Tibial artery (tissue), 4 donors: ENCODE data around the gene TYW1.
"Not testable (repeated sequence)": the region's sequence is repeated elsewhere in the genome, so short reads cannot be mapped to it uniquely, and the experiment has no call there.

Source experiments
- DNase-seq, 2 donors: peaks; one replicate each; pipeline ENCODE4 v3.0.0-alpha.2; 2019
- H3K27ac ChIP-seq, 2 donors: fragments of 200-600 bp; sonication (generic) in 1 of 2; 1 replicate in 1 of 2; 2 replicates in 1 of 2; pipeline ENCODE4 v1.5.1; 2018 to 2019; ENCODE audit warnings: mild to moderate bottlenecking in 1 of 2
- H3K27me3 ChIP-seq, 2 donors: fragments of 200-600 bp; sonication (generic) in 1 of 2; one replicate each; pipeline versions ENCODE4 v1.5.1 to v1.6.0; 2016 to 2019
- H3K36me3 ChIP-seq, 3 donors: fragments of 200-600 bp; sonication (generic) in 2 of 3; one replicate each; pipeline ENCODE4 v1.5.1; 2016 to 2019; ENCODE audit warnings: mild to moderate bottlenecking in 2 of 3
- H3K4me1 ChIP-seq, 4 donors: fragments of 200-600 bp; sonication (generic) in 2 of 4; 1 replicate in 3 of 4; 2 replicates in 1 of 4; pipeline ENCODE4 v1.5.1; 2016 to 2019
- H3K4me3 ChIP-seq, 2 donors: fragments of 200-600 bp; sonication (generic) in 1 of 2; 1 replicate in 1 of 2; 2 replicates in 1 of 2; pipeline ENCODE4 v1.5.1; 2018 to 2019; ENCODE audit warnings: mild to moderate bottlenecking in 2 of 2
- H3K9me3 ChIP-seq, 3 donors: fragments of 200-600 bp; sonication (generic) in 1 of 3; one replicate each; pipeline ENCODE4 v1.5.1; 2016 to 2019
- intact Hi-C: fragments of 100-400 bp; cut with DNase I; formaldehyde crosslinking; loops from one replicate; pipeline ENCODE4 v1.15.0; 2023; ENCODE audit warnings: low total_unique reads
- TF ChIP-seq, protein P1 (sequence below), 2 experiments: fragments of 200-600 bp in 1 of 2; fragments of 450-650 bp in 1 of 2; IDR thresholded peaks; one replicate each; pipeline ENCODE4 v1.5.1; 2017 to 2019; ENCODE audit warnings: antibody characterized with exemption in 2 of 2, mild to moderate bottlenecking in 1 of 2, moderate library complexity in 1 of 2

Gene TYW1

DNA sequence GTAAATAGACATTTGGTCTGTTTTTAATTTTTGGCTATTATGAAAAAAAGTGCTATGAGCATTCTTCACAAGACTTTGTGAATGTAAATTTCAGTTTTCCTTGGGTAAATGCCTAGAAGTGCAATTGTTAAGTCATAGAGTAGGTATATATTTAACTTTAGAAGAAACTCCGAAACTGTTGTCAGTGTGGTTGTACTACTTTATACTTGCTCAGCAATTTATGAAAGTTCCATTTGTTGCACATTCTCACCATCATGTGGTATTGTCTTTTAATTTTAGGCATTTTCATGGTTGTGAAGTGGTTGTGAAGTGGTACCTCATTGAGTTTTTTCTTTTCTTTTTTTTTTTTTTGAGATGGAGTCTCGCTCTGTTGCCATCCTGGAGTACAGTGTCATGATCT, 60.0 kb downstream of the TYW1 start:
- Histone ChIP-seq H3K4me3 (no peak overlapping the region), H3K36me3 (peaks cover 17 to 41% (median 22%) of the 10 kb centered on the region in 3 donors), H3K4me1 (no peaks in the 10 kb centered on the region), H3K9me3 (no peaks in the 10 kb centered on the region), H3K27me3 (no peaks in the 10 kb centered on the region), H3K27ac (no peak overlapping the region)
- intact Hi-C loops = no loop called here
- TF ChIP-seq, protein P1, sequence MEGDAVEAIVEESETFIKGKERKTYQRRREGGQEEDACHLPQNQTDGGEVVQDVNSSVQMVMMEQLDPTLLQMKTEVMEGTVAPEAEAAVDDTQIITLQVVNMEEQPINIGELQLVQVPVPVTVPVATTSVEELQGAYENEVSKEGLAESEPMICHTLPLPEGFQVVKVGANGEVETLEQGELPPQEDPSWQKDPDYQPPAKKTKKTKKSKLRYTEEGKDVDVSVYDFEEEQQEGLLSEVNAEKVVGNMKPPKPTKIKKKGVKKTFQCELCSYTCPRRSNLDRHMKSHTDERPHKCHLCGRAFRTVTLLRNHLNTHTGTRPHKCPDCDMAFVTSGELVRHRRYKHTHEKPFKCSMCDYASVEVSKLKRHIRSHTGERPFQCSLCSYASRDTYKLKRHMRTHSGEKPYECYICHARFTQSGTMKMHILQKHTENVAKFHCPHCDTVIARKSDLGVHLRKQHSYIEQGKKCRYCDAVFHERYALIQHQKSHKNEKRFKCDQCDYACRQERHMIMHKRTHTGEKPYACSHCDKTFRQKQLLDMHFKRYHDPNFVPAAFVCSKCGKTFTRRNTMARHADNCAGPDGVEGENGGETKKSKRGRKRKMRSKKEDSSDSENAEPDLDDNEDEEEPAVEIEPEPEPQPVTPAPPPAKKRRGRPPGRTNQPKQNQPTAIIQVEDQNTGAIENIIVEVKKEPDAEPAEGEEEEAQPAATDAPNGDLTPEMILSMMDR (IDR thresholded peaks at IDR 0.05) = no peak
- DNase-seq = no peak

DNA sequence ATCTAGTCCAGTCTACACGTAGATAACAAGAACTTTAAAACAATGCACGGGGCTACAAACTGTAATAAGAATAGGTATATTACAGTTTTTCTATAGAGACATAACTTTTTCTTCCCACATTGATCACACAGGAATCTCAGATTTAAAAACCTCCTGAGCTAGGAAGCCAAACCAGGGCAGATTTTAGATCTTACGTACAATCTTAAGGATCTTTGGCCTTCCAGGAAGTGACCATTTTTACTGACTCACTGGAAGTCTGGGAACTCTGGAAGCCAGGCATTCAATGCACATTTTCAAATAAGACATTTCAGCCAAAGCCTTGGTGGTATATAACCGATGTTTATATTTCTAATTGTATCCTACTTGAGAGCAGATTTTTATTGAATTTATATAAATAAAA, 64.7 kb downstream of the TYW1 start:
- peaks cover 24 to 33% (median 25%) of the 10 kb centered on the region in 3 donors for H3K36me3 ChIP-seq
- DNase-seq, H3K27me3 ChIP-seq, H3K27ac ChIP-seq, H3K9me3 ChIP-seq, H3K4me3 ChIP-seq, intact Hi-C loops, H3K4me1 ChIP-seq: not testable (repeated sequence)

DNA sequence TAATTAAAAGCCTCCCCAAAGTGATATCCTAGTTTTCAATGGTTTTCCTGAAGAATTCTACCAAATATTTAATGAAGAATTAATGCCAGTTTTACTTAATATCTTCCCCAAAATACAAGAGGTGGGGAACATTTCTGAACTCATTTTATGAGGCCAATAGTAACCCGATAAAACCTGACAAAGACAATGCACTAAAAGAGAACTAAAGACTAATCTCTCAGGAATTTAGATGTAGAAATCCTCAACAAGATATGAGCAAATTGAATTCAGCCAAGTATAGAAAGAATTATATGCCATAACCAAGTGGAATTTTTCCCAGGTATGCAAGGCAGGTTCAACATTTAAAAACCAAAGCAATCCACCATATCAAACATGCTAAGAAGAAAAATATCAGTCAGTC, 66.2 kb downstream of the TYW1 start:
- not testable (repeated sequence) for H3K4me1 ChIP-seq

DNA sequence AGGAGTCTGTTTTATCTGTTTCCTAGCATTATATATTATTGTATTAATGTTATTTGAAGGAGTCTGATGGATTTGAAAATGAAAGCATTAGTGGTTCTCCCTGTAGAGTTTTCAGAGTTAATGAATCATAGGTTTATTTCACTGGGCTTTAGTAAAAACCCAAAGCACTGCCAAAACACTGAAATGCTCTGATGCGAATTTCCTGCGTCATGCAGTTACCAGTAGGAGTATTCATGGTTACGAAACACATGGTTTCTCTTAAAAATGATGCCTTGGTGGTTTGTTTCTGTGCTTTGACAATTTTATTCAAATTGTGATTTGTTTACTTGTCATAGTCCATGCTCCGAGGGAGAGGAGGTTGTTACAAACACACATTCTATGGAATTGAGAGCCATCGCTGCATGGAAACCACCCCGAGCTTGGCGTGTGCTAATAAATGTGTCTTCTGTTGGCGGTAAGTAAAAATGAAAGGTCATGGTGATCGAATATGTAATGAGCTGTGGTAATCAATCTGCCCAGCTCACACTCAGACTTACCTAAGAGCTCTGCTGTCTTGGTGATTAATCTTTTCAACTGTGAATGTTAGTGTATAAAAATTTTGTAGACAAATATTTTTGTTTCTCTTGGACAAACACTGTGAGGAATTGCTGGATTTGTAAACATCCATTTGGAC, 70.5 kb downstream of the TYW1 start:
- intact Hi-C loops, H3K9me3 ChIP-seq, H3K4me3 ChIP-seq, H3K27ac ChIP-seq, DNase-seq, H3K27me3 ChIP-seq, H3K4me1 ChIP-seq: not testable (repeated sequence)
- peaks cover 37 to 41% (median 41%) of the 10 kb centered on the region in 3 donors for H3K36me3 ChIP-seq

More for the DNA sequence above, 66.2 kb downstream of the TYW1 start:
- H3K27me3 ChIP-seq, DNase-seq, H3K4me3 ChIP-seq, H3K27ac ChIP-seq, intact Hi-C loops, H3K9me3 ChIP-seq: not testable (repeated sequence)
- H3K36me3 ChIP-seq = peaks cover 18 to 32% (median 32%) of the 10 kb centered on the region in 3 donors

DNA sequence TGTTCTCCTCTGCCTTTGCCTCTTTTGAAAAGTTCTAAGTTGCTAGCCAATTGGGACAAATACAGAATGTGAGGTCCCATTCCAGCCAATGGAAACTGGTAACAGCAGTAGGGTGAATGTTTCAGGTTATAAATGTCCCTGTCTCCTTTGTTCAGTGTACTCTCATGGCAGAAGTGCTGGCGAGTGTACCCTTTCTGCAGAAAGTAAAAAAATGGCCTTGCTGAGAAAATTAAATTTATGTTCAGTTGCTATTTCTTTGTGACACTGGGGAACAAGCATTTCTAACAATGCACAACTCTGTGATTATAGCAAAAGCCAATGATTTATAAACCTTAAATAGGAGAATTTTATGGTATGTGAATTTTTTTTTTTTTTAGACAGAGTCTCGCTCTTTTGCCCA, 79.5 kb downstream of the TYW1 start:
- H3K27me3 ChIP-seq, H3K4me3 ChIP-seq, H3K27ac ChIP-seq, DNase-seq, intact Hi-C loops, H3K4me1 ChIP-seq: not testable (repeated sequence)
- Histone ChIP-seq H3K9me3 (peaks cover 0 to 36% (median 17%) of the 10 kb centered on the region in 3 donors), H3K36me3 (peaks cover 28 to 56% (median 42%) of the 10 kb centered on the region in 3 donors)

DNA sequence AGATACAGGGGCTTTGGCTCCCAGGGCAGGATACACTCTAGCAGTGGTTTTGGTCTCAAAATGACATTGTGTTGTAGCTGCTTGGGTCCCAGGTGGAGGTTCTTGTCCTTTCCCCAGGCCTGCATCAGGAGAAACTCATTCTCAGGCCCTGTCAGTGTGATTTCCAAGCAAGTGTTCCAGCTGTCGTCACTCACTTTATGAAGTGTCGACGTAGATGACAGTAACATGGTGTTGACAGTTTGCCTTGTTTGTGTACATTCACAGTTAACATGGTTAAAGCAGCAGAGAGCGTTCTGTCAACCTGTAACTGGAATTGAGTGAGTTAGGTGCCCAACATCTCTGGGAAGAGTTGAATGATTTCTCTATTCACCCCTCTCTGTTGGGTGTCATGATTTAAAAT, 86.2 kb downstream of the TYW1 start:
- intact Hi-C loops = not testable (repeated sequence)

DNA sequence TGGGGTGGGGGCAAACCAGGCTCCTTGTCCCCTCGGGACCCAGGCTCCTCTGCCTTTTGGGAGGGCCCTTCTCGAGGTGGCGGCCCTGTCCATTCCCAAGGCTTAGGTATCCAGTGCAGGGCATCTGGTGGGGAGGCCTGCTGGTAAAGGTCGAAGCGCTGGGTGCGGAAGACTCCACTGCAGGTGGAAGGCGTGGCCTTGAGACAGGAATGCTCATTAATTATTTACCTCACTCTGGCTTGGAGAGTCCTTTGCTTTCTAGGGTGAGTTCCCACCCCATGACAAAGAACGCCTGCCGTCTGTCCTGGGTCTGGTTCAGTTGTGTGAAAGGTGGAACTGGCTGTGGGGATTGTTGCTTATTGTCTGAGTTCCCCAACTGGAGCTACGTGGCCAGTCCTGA, 92.6 kb downstream of the TYW1 start:
- DNase-seq, H3K27me3 ChIP-seq, H3K27ac ChIP-seq, intact Hi-C loops, H3K4me3 ChIP-seq, H3K4me1 ChIP-seq, H3K9me3 ChIP-seq: not testable (repeated sequence)
- peaks cover 0 to 20% (median 13%) of the 10 kb centered on the region in 3 donors for H3K36me3 ChIP-seq

More for the DNA sequence above, 86.2 kb downstream of the TYW1 start:
- not testable (repeated sequence) for H3K27ac ChIP-seq, H3K4me1 ChIP-seq, DNase-seq, H3K9me3 ChIP-seq, H3K27me3 ChIP-seq, H3K4me3 ChIP-seq
- H3K36me3 ChIP-seq = peaks cover 0 to 23% (median 21%) of the 10 kb centered on the region in 3 donors

DNA sequence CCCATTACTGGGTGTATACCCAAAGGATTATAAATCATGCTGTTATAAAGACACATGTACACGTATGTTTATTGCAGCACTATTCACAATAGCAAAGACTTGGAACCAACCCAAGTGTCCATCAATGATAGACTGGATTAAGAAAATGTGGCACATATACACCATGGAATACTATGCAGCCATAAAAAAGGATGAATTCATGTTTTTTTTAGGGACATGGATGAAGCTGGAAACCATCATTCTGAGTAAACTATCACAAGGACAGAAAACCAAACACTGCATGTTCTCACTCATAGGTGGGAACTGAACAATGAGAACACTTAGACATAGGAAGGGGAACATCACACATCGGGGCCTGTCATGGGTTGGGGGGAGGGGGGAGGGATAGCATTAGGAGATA, 94.4 kb downstream of the TYW1 start:
- H3K27ac ChIP-seq, H3K4me3 ChIP-seq, DNase-seq, intact Hi-C loops, H3K4me1 ChIP-seq, H3K9me3 ChIP-seq, H3K27me3 ChIP-seq: not testable (repeated sequence)
- peaks cover 6 to 18% (median 15%) of the 10 kb centered on the region in 3 donors for H3K36me3 ChIP-seq

DNA sequence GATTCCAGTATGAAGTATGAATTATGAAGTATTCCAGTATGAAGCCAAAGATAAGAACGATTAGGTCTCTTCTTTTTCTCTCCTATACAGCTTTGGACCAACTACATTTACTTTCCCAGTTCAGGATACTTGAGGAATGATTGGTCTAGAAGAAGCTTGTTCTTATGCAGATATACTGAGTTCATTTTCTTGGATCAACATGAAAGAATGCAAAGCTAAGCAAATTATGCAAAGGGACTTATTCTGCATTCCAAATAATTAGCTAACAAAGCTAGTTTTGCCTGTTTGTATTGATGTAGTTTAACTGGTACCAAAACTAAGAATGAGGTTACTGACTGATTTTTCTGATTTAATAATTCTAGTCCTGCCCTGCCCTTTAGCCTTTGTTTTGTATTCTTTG, 101.4 kb downstream of the TYW1 start:
- intact Hi-C loops, H3K9me3 ChIP-seq: not testable (repeated sequence)

DNA sequence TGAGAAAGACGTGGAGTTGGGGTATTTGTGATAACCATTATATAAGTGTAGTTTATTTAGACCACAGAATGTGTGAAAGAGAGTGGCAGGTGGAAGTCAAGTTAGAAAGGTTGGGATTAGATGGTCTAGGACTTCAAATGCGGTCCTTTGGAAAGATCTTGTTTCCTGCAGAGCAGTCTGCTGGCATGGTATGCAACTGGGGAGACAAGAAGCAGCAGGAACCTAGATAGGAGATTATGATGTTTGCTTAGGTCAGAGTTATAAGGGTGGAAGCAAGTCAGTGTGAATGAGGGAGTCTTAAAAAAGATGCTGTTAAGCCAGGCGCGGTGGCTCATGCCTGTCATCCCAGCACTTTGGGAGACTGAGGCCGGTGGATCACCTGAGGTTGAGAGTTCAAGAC, 102.8 kb downstream of the TYW1 start:
- intact Hi-C loops, H3K27me3 ChIP-seq, DNase-seq, H3K4me1 ChIP-seq, H3K4me3 ChIP-seq, H3K27ac ChIP-seq, H3K9me3 ChIP-seq: not testable (repeated sequence)
- peaks cover 6 to 34% (median 10%) of the 10 kb centered on the region in 3 donors for H3K36me3 ChIP-seq

More for the DNA sequence above, 101.4 kb downstream of the TYW1 start:
- not testable (repeated sequence) for DNase-seq, H3K27ac ChIP-seq, H3K4me1 ChIP-seq, H3K4me3 ChIP-seq, H3K27me3 ChIP-seq
- peaks cover 6 to 27% (median 10%) of the 10 kb centered on the region in 3 donors for H3K36me3 ChIP-seq

DNA sequence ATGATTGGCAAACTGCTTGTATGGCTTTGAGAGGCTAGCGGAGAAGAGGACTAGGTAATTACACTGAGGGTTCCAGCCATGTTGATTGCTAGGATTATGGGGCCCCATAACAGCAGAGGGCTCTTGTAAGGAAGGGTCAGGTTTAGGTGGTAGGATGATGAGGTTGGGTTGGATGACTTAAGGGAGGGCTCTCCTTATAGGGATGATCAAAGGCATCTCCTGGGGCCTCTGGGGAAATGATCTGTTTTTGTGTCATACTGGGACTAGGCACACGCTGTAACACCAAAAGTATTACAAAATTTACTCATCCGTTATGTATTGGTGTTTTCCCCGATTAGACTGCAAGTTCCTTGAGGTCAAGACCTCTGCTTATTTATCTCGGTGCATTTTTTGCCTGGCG, 103.4 kb downstream of the TYW1 start:
- DNase-seq, H3K9me3 ChIP-seq, H3K27me3 ChIP-seq, intact Hi-C loops, H3K4me3 ChIP-seq, H3K4me1 ChIP-seq, H3K27ac ChIP-seq: not testable (repeated sequence)
- peaks cover 3 to 31% (median 7%) of the 10 kb centered on the region in 3 donors for H3K36me3 ChIP-seq
